OCI-LY3 (cell line): Measurements from ENCODE around the gene CHCHD1.

Source experiments
- CTCF ChIP-seq: fragments of 200-600, 300-600 bp; sonication (generic); IDR thresholded peaks from 2 replicates; pipeline ENCODE4 v1.5.1; 2014; ENCODE audit warnings: antibody characterized with exemption, low read length, low read depth
- EZH2phosphoT487 ChIP-seq: fragments of 200-600 bp; shearing (Covaris generic); IDR thresholded peaks from 2 replicates; pipeline ENCODE4 v1.6.1; 2018; ENCODE audit warnings: antibody characterized with exemption, mixed run types, low read depth

GRCh38 chr10:73785721-73786511 lies 4.1 kb downstream of the CHCHD1 start:
- no peak for TF ChIP-seq CTCF
- TF ChIP-seq EZH2phosphoT487, result no peak
